GM08714 (cell line): ENCODE results near the gene TTC38.

ENCODE experiments used
- H3K4me3 ChIP-seq: fragments of 200-500 bp; sonication (Bioruptor generic); 2 replicates; pipeline ENCODE4 v1.5.1; 2014; ENCODE audit warnings: mild to moderate bottlenecking, low read length, inconsistent platforms
- ZNF274 ChIP-seq: IDR thresholded peaks from 2 replicates; pipeline ENCODE4 v1.6.1; 2012; ENCODE audit warnings: mild to moderate bottlenecking, low read depth, low read length

Gene TTC38

GRCh38 chr22:46278656-46279645 lies 11.1 kb downstream of the TTC38 start:
- no peak for TF ChIP-seq ZNF274
- H3K4me3 ChIP-seq, result no peak overlapping the region

GRCh38 chr22:46280063-46280817 lies 12.4 kb downstream of the TTC38 start:
- no peak overlapping the region for H3K4me3 ChIP-seq
- no peak for TF ChIP-seq ZNF274

GRCh38 chr22:46280999-46281623 lies 13.3 kb downstream of the TTC38 start:
- no peak overlapping the region for H3K4me3 ChIP-seq
- TF ChIP-seq ZNF274, result no peak

DNA sequence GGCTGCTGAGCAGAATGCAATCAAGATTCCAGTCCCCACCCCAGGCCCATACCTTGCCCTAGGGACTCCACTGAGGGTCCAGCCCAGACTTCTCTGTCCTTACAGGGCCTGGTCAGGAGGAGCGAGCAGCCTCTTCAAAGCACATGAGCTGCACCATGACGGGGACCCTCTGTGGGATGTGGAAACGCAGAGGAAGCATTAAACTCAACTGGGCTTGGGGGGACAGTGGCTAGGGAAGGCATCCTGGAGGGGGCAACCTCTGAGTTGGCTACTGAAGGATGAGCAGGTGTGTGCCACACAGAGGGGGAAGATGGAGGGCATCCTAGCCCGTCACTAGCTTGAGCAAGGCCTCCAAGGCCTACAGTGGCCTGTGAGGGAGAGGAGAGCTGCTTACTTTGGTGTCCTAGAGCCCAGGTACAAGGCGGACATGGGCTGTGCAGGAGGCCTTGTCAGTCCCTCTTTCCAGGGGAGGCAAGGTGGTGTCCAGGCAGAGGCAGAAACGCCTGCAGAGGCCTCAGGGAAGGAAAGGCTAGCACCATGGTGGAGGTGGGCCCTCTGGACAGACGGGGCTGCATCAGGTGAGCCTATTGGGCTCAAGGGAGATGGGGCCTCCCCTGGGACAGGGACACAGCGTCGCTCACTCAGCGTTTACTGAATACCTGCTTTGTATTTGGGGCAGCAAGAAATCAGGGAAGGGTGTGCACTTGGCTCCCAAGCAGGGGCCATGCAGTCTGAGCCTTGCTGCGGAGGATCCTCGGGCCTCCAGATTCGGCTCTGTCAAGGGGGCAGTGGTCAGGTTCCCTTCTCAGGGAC lies 14.3 kb downstream of the TTC38 start:
- TF ChIP-seq ZNF274, result no peak

GRCh38 chr22:46286006-46286405 lies 18.2 kb downstream of the TTC38 start:
- no peak overlapping the region for H3K4me3 ChIP-seq
- no peak for TF ChIP-seq ZNF274

More for the DNA sequence above, 14.3 kb downstream of the TTC38 start:
- no peak overlapping the region for H3K4me3 ChIP-seq

DNA sequence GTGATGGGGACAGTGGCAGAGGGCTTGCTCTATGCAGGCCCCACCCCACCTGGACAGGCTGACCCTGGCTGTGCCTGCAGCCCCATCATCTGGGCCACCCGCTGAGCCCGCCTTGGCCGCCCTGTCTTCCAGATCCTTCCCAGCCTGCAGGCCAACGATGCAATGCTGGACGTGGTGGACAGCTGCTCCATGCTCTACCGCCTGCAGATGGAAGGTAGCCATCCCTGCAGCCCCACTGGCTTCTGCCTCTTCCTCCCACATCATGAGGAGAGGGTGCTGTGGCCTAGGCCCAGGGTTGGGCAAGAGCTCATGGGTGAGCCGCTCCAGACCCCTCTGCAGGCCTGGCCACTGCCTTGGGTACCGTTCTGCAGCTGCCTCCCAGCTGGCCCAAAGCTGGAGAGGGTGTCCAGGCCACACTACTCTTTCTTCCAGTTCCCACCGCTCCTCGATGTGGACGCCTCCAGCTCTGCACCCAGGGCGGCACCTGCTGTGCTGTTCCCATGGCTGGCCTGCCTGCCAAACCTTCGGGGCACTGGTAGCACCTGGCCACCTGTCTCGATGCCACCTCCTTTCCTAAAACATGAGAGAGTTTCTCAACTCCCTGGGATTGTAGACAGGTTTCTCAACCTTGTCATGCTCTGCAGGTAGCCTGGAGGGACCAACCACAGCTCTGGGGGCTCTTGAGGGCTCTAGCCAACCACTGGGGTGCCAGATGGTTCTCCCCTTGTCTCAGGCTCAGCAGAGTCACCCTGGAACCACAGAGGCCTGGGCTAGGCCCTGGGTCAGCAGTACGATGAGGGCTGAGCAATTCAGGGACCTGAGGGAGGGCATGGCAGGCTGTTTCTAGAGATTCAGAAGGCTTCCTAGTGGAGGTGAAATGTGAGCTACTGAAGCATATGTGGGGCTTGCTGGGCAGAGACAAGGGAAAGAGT lies 19.4 kb downstream of the TTC38 start:
- H3K4me3 ChIP-seq, result peak overlapping the region; percentile 73
- TF ChIP-seq ZNF274, result no peak

DNA sequence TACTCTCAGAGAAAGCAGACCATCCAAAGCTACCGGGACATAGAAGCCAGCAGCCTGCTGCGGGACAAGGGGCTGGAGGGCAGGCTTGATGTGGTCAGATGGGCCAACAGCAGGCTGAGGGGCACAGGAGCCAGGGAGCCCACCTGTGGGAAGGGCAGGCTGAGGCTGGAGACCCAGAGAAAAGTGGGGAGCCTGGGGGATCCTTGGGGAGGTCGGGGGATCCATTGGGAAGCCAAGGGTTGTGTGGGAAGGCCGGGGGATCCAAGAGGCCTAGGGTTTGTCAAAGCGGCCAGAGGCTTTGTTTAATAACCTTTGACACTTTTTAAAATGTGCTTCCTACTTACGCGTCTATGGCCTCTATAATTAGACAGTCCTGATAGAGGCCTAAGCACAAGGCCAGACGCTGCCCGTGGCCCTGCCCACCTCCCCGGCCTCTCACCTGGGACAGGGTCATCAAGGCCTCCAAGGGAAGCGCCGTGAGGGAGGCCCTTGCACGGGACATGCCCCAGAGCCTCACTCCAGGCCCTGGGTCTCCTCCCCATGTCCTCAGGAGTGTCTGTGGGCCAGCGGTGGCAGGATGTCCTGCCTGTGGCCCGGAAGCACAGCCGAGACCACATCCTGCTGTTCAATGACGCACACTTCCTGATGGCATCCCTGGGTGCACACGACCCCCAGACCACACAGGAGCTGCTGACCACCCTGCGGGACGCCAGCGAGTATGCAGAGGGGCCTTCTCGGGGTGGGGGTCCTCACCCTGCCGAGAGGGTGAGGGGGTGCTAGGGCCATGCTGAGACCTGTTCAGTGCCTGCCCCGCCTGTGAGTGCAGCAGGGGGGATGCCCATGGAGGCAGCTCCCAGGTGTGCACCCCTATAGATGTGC lies 20.3 kb downstream of the TTC38 start:
- peak overlapping the region; percentile 73 for H3K4me3 ChIP-seq
- TF ChIP-seq ZNF274, result no peak

GRCh38 chr22:46288846-46289243 lies 21.0 kb downstream of the TTC38 start:
- H3K4me3 ChIP-seq, result peak overlapping the region; percentile 73; the same call in 1 of the 2 replicates
- TF ChIP-seq ZNF274, result no peak

- no peak overlapping the region for H3K4me3 ChIP-seq
- no peak for TF ChIP-seq ZNF274
These were observed 21.6 kb downstream of the TTC38 start for GRCh38 chr22:46289244-46289891.

DNA sequence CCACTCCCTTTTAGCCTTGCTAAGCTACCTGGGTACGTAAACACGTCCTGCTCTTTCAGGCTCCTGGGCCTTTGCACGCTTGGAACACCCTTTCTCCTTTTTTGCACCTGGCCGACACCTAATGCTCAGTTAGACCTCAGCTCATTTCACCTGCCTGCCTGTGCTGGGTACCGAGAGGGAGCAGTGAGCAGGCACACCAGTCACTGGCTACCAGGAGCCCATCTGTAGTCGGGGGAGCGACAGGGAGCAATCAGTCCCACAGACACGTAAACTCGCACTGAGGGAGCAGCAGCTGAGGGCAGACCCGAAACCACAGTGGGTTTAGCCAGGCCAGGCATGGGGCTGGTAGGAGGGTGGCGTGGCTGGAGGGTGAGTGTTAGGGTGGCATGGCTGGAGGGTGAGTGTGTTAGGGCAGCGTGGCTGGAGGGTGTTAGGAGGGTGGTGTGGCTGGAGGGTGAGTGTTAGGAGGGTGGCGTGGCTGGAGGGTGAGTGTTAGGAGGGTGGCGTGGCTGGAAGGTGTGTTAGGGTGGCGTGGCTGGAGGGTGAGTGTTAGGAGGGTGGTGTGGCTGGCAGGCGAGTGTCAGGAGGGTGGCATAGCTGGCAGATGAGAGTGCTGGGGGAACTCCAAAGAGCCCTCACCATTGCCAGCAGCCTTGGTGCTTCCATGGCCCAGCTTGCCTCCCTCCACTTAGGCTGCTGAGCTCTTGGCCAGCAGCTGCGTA lies 22.5 kb downstream of the TTC38 start:
- H3K4me3 ChIP-seq, result no peak overlapping the region
- no peak for TF ChIP-seq ZNF274
